NCI-H146 treated with DMSO at 0.1 percent for 48 hours (cell line): ENCODE measurements around the gene DCHS2.

ENCODE experiments used
- DNase-seq: peaks from one replicate; lab custom pipeline; 2025; ENCODE audit not compliant: unreplicated experiment; lab: John Stamatoyannopoulos, UW

DCHS2 gene

GRCh38 chr4:154399259-154399974, 92.2 kb downstream of the DCHS2 start:
- no peak for DNase-seq

GRCh38 chr4:154390324-154390723, 101.3 kb downstream of the DCHS2 start:
- DNase-seq = no peak

GRCh38 chr4:154389148-154389547, 102.5 kb downstream of the DCHS2 start:
- no peak for DNase-seq

- no peak for DNase-seq
Observed at GRCh38 chr4:154384012-154384411, 107.6 kb downstream of the DCHS2 start.

GRCh38 chr4:154376486-154376885, 115.1 kb downstream of the DCHS2 start:
- no peak for DNase-seq

- no peak for DNase-seq
Observed at GRCh38 chr4:154368060-154368459, 123.5 kb downstream of the DCHS2 start.

- no peak for DNase-seq
Observed at GRCh38 chr4:154367659-154368058, 123.9 kb downstream of the DCHS2 start.

GRCh38 chr4:154366956-154367355, 124.6 kb downstream of the DCHS2 start:
- DNase-seq = no peak

- no peak for DNase-seq
Observed at GRCh38 chr4:154364066-154364845, 127.3 kb downstream of the DCHS2 start.

- DNase-seq = no peak
Observed at GRCh38 chr4:154361450-154361849, 130.1 kb downstream of the DCHS2 start.

- no peak for DNase-seq
Observed at GRCh38 chr4:154360491-154360890, 131.1 kb downstream of the DCHS2 start.

- DNase-seq = no peak
Observed at GRCh38 chr4:154354883-154355282, 136.7 kb downstream of the DCHS2 start.

GRCh38 chr4:154349829-154350228, 141.8 kb downstream of the DCHS2 start:
- no peak for DNase-seq

GRCh38 chr4:154348657-154349056, 142.9 kb downstream of the DCHS2 start:
- no peak for DNase-seq

GRCh38 chr4:154345359-154345758, 146.2 kb downstream of the DCHS2 start:
- no peak for DNase-seq

- DNase-seq = no peak
Observed at GRCh38 chr4:154344686-154345085, 146.9 kb downstream of the DCHS2 start.

GRCh38 chr4:154343651-154344050, 147.9 kb downstream of the DCHS2 start:
- DNase-seq = no peak

GRCh38 chr4:154341448-154341847, 150.2 kb downstream of the DCHS2 start:
- DNase-seq = no peak

- DNase-seq = no peak
Observed at GRCh38 chr4:154335588-154335987, 156.0 kb downstream of the DCHS2 start.

- no peak for DNase-seq
Observed at GRCh38 chr4:154332681-154333421, 158.7 kb downstream of the DCHS2 start.

GRCh38 chr4:154329939-154330338, 161.7 kb downstream of the DCHS2 start:
- DNase-seq = no peak
